Right forelimb (tissue), 1 donor: ENCODE results near the gene CREB3.

Experiments
- DNase-seq: peaks from one replicate; pipeline ENCODE4 v3.0.0-alpha.2; 2018

CREB3 gene

GRCh38 chr9:35750256-35750531 is 17.7 kb downstream of the CREB3 start:
- DNase-seq: no peak

DNA sequence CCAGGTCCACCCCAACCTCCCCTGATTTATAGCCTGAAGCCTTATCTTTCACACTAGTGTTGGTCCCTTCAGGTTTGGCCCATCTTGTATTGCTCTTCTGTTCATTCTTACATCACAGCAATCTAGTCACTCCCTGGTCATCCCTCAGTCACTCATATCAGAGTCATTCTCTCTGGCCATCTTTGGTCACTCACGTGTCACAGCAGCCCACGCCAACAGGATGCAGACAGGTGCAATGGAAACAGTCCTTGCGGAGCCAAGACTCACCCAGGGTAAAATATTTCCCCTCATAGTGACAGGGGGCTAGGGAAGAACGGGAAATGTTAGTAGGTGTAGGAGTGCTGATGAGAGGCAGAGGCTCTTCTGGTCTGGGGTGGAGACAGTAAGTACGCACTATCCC is 21.0 kb downstream of the CREB3 start:
- DNase-seq: no peak

- no peak for DNase-seq
Observed at GRCh38 chr9:35754264-35754663, 21.8 kb downstream of the CREB3 start, which contains the start of gene MSMP. TSS of gene MSMP (minus strand) at chr9:35754276. CDS start at chr9:35754129, 147 bp downstream.

- no peak for DNase-seq
Observed at GRCh38 chr9:35755071-35755470, 22.6 kb downstream of the CREB3 start.

DNA sequence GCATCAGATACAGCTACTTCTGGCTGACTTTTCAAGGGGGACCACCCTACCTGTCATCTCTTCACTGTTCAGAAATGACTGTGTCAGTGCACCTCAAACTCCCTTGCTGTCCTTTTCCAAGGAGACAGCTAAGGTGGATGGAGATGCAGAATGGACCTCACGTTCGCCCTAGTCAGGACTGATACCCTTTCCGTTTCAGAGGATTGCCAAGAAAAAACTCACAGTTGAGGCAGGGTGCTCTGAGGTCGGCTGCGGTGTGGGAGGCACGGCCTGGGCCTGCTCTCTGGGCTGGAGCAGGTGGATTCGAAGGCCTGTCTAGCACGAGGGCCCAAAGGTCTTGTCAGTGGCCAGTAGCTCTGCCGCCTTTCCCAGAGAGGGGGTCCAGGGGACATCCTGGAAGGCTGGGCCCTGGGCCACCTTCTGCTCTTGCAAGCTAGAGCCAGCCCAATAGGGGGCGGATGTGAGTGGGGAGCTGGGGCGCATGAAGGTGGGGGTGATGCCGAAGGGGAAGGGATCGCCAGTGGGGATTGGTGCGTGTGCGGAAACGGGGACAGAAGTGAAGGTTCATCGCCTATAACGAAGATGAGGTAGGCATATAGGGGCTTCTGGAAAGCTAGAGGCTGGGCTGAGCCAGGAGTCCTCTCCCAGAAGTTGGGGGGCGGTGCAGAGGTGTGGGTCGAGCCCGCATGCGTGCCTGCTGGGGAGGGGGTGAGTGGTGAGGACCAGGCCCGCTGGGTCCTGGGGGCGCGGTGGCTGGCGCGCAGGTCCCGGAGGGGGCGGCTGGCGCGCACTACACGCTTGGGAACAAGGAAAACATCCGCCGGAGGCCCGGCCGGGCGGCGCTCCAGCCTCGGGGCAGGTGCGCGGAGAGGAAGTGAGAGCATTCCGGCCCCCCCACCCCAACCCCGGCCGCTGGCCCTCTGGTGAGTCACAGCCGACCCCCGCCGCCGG is 24.1 kb downstream of the CREB3 start:
- peak; percentile 82 for DNase-seq

GRCh38 chr9:35757226-35757891 is 24.9 kb downstream of the CREB3 start:
- peak; percentile 67 for DNase-seq

- DNase-seq: no peak
Observed at GRCh38 chr9:35757892-35758275, 25.4 kb downstream of the CREB3 start.

DNA sequence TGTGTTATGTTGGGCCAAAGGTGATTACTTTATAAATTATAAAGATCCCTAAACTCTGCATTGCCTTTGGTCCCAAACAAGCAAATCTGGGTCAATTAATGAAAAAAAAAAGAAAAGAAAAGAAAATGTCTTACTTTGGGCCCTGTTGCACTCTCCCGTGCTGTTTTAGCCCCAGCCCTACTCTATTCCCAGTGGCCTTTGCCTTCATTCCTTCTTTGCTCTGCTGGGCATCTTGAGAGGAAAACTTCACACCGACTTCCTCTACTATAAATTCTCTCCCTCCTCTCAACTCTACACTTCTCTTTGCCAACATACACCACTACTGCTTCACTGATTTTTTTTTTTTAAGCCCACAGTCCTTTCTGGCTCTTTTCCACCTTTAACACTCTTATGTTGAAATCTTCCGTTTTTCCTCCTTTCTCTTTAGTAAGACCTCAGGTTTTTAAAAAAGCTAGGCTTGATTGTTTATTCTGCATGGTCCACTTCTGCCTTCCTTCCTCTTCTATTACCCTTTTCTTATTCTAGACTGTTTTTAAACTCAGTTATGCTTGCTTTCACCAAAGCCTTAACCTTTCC is 26.1 kb downstream of the CREB3 start:
- no peak for DNase-seq

GRCh38 chr9:35759795-35760194 is 27.3 kb downstream of the CREB3 start:
- DNase-seq: no peak

GRCh38 chr9:35760651-35761050 is 28.2 kb downstream of the CREB3 start:
- DNase-seq: no peak

DNA sequence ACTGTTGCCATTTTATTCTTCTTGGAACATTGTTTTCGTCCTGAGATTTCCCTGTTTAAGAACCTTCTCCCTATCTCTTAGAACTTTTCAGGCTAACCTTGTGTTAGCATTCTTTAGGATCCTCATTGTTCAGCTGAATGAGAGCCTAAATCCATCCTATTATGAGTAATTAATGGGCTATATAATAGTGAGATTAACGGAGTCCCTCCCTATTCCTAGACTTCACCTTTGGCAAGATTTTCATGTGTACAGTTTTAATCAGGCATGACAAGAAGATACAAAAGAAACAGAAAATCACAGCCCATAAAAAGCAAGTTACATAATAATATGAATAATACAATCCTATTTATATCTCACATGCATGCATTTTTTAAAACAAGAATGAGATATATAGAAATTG is 30.7 kb downstream of the CREB3 start:
- DNase-seq: no peak

- DNase-seq: no peak
Observed at GRCh38 chr9:35763803-35764202, 31.3 kb downstream of the CREB3 start.

DNA sequence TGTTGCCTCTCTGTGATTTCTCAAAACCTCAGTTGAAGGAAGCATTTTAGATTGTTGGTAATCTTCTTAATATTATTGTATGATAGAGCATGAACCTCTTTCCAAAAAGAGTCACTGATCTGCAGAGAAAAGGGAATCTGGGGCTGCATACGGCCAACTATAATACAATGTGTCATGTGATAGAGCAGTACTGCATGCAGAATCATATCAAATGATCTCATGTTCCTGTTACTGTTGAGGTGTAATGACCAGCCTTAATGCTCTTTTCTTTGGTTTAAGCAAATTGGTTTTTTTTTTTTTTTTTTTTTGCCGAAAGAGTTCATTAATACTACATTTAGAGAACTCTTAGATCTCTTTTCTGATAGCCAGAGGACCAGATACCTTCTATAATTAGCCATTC is 34.5 kb downstream of the CREB3 start:
- no peak for DNase-seq

DNA sequence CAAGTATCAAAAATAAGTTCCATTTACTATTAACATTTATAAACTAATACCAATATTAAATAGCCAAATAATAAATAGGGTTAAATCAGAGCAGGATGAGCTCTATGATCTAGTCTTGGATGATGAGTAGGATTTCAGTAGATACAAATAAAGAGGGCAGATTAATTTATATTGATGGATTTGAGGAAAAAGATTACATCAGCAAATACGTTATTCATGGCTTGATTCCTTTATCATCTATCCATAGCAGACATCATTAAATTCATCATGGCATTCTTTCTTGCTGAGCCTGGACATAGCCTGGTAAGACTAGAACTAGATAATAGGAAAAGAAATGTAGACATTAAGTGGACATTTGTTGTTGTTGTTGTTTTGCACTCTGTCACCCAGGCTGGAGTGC is 35.0 kb downstream of the CREB3 start:
- DNase-seq: no peak

GRCh38 chr9:35769763-35770162 is 37.3 kb downstream of the CREB3 start:
- DNase-seq: no peak

GRCh38 chr9:35771075-35771433 is 38.6 kb downstream of the CREB3 start:
- DNase-seq: no peak

DNA sequence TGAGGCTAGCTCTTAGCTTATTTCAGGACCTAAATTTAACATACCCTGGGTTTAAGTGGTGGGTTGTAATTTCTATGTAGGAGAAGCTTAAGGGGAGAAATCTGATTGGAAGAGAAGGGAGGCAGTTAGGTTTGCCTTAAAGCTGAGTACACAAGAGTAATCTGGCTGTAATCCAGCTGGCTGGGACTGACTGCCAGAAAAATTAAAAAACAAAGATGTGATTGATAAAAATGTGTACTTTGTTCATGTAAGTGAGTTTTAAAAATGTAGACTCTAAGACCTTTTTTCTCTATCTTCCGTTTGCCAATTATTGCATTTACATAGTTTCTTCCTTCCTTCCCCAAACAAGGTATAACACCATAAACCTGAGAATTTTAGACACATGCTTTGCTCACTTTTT is 39.1 kb downstream of the CREB3 start:
- DNase-seq: no peak

DNA sequence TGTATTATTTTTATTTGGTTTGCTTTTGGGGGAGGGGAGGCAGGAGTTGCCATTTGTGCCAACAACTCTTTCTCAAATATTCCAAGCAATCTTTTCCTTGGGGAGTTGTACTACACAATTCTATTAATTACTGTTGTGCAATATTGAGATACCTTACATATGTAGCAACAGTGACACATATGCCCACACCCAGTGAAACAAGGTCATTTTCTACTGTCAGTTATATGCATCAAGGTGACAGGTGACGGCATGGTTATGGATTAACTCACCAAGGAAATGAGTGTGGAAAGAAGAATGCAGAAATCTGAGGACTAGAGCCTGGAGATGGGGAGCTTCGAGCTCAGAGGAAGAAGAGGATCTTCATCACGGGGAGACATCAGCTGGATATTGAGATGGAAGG is 39.5 kb downstream of the CREB3 start:
- no peak for DNase-seq

DNA sequence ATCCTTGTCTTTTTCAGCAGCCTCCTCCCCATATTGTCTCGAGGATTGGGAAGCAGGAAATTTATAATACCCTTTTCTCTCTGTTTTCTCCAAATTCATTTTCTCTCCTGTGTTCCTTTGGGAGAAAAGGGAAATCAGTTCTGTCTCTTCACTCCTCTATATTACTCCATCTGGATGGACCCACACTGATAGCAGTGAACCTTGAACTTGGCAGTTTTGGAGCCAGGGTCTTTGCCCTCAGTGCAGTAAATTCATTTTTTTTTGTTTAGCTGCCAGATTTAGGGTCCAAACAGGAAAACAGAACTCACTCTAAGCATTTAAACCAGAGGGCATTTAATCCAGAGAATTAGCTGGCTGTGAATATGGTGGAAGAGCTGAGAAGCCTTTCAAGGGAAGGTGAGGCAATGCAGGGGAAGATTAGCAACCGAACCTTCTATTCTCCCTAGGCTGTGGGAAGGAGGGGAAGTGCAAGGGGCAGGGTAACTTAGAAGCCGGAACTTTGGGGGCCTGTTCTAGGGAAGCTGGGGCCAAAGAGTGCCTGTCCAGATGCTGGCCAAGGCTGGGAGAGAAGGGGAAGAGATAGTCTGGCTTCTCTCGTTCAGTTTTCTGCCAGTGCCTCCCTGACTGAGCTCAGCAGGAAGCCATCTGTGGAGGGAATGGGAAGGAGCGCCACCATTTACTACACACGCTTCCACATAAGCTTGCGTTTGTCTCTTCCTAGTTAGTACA is 42.6 kb downstream of the CREB3 start:
- DNase-seq: no peak

GRCh38 chr9:35776018-35776417 is 43.6 kb downstream of the CREB3 start:
- DNase-seq: no peak

- DNase-seq: no peak
Observed at GRCh38 chr9:35778496-35778895, 46.0 kb downstream of the CREB3 start.

DNA sequence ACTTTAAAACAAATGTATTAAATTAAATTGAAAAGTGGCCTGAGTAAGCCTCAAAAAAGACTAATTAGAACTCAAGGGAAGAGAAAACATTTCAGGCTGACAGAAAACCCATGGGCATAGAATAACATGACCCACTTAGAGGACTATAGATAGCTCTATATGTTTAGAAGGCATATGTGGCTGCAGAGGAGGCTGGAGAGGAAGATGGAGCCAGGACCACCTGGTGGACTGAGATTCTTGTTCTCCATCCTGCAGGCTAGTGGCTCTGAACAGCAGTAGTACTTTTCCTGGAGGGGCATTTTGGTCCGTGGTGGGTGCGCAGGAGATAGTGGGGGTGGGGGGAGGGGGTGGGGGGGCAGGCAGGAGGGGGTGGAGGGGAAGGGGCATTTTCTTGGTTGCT is 48.6 kb downstream of the CREB3 start:
- DNase-seq: no peak

DNA sequence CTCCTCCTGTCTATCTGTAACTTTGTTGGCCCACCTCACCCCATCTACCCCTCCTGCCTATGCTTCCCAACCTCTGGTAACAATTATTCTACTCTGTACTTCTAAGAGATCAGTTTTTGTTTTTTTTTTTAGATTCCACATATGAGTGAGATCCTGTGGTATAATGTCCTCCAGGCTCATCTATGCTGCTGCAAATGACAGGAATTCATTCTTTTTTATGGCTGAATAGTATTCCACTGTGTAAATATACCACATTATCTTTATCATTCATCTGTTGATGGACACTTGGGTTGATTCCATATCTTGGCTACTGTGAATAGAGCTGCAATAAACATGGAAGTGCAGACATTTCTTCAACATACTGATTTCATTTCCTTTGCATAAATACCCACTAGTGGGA is 51.0 kb downstream of the CREB3 start:
- DNase-seq: no peak
